H9 (cell line): Measurements from ENCODE around the gene LLCFC1. TPM values are rescaled to one million over a fixed set of nuclear protein-coding genes. Genes with fewer than 3 reads are reported as not detected.

Experiments used
- DNase-seq: peaks from one replicate; pipeline ENCODE4 v3.0.0-alpha.2; 2017
- H2AFZ ChIP-seq: one replicate; pipeline ENCODE4 v1.6.1; 2013; ENCODE audit warnings: mild to moderate bottlenecking, low read length, control low read depth, moderate library complexity
- H2AK5ac ChIP-seq: 2 replicates; pipeline ENCODE4 v1.6.1; 2013; ENCODE audit warnings: low read length, control low read depth, mixed read lengths; ENCODE audit not compliant: insufficient read length
- H2BK120ac ChIP-seq: one replicate; pipeline ENCODE4 v1.6.1; 2013; ENCODE audit warnings: low read depth, mild to moderate bottlenecking, low read length, control low read depth, inconsistent platforms; ENCODE audit not compliant: poor library complexity, severe bottlenecking
- H2BK12ac ChIP-seq: 2 replicates; pipeline ENCODE4 v1.6.1; 2013; ENCODE audit warnings: low read length, control low read depth, mixed read lengths, low read depth; ENCODE audit not compliant: insufficient read length
- H2BK15ac ChIP-seq: 2 replicates; pipeline ENCODE4 v1.6.1; 2013; ENCODE audit warnings: low read depth, low read length, control low read depth
- H2BK20ac ChIP-seq: one replicate; pipeline ENCODE4 v1.6.1; 2013; ENCODE audit warnings: low read depth, mild to moderate bottlenecking, low read length, control low read depth, inconsistent platforms; ENCODE audit not compliant: poor library complexity, severe bottlenecking
- H2BK5ac ChIP-seq: 2 replicates; pipeline ENCODE4 v1.6.1; 2013; ENCODE audit warnings: low read length, control low read depth, mixed read lengths; ENCODE audit not compliant: insufficient read length
- H3K14ac ChIP-seq: 2 replicates; pipeline ENCODE4 v1.6.1; 2013; ENCODE audit warnings: low read length, control low read depth; ENCODE audit not compliant: insufficient read depth
- H3K18ac ChIP-seq: 2 replicates; pipeline ENCODE4 v1.6.1; 2013; ENCODE audit warnings: low read depth, mild to moderate bottlenecking, mixed read lengths, low read length, control low read depth; ENCODE audit not compliant: insufficient read length
- H3K23ac ChIP-seq: 2 replicates; pipeline ENCODE4 v1.6.1; 2013; ENCODE audit warnings: low read length, control low read depth, mixed read lengths, low read depth; ENCODE audit not compliant: insufficient read length
- H3K23me2 ChIP-seq: 2 replicates; pipeline ENCODE4 v1.6.1; 2013; ENCODE audit warnings: low read depth, mild to moderate bottlenecking, mixed read lengths, low read length, control low read depth; ENCODE audit not compliant: insufficient read length, poor library complexity, severe bottlenecking
- H3K27ac ChIP-seq: 2 replicates; pipeline ENCODE4 v1.5.1; 2013; ENCODE audit warnings: low read length, control low read depth, mixed read lengths, low read depth; ENCODE audit not compliant: insufficient read length
- H3K27me3 ChIP-seq: 2 replicates; pipeline ENCODE4 v1.6.1; 2013; ENCODE audit warnings: low read length, control low read depth, inconsistent platforms; ENCODE audit not compliant: insufficient read depth
- H3K4ac ChIP-seq: 2 replicates; pipeline ENCODE4 v1.6.1; 2013; ENCODE audit warnings: low read depth, mild to moderate bottlenecking, control low read depth, inconsistent platforms, low read length, moderate library complexity
- H3K4me1 ChIP-seq: 2 replicates; pipeline ENCODE4 v1.6.1; 2013; ENCODE audit warnings: low read length, control low read depth, inconsistent platforms; ENCODE audit not compliant: insufficient read depth
- H3K4me2 ChIP-seq: 2 replicates; pipeline ENCODE4 v1.6.1; 2013; ENCODE audit warnings: low read length, control low read depth, mixed read lengths; ENCODE audit not compliant: insufficient read length, insufficient read depth
- H3K56ac ChIP-seq: 2 replicates; pipeline ENCODE4 v1.6.1; 2013; ENCODE audit warnings: low read depth, mild to moderate bottlenecking, mixed read lengths, low read length, control low read depth; ENCODE audit not compliant: insufficient read length
- H3K79me1 ChIP-seq: 2 replicates; pipeline ENCODE4 v1.6.1; 2013; ENCODE audit warnings: low read depth, mild to moderate bottlenecking, moderate library complexity, low read length, control low read depth, inconsistent platforms; ENCODE audit not compliant: insufficient read depth, poor library complexity, severe bottlenecking
- H3K79me2 ChIP-seq: 2 replicates; pipeline ENCODE4 v1.6.1; 2013; ENCODE audit warnings: low read length, control low read depth, inconsistent platforms; ENCODE audit not compliant: insufficient read depth
- H3K9ac ChIP-seq: 2 replicates; pipeline ENCODE4 v1.6.1; 2013; ENCODE audit warnings: low read length, control low read depth, mixed read lengths; ENCODE audit not compliant: insufficient read length; ENCODE audit errors: extremely low read depth
- H3K9me3 ChIP-seq: one replicate; pipeline ENCODE4 v1.6.1; 2013; ENCODE audit warnings: low read depth, low read length, inconsistent platforms; ENCODE audit not compliant: control insufficient read depth
- H3T11ph ChIP-seq: one replicate; pipeline ENCODE4 v1.6.1; 2013; ENCODE audit warnings: mild to moderate bottlenecking, low read length, control low read depth, inconsistent platforms
- H4K20me1 ChIP-seq: one replicate; pipeline ENCODE4 v1.6.1; 2013; ENCODE audit not compliant: control insufficient read depth, insufficient read length, insufficient read depth
- H4K5ac ChIP-seq: 2 replicates; pipeline ENCODE4 v1.6.1; 2013; ENCODE audit warnings: low read depth, mild to moderate bottlenecking, mixed read lengths, low read length, control low read depth; ENCODE audit not compliant: insufficient read length
- H4K8ac ChIP-seq: replicated peaks from 2 replicates; pipeline ENCODE4 v1.6.1; 2013; ENCODE audit warnings: low read length, control low read depth, mixed read lengths, low read depth; ENCODE audit not compliant: insufficient read length
- H4K91ac ChIP-seq: 2 replicates; pipeline ENCODE4 v1.6.1; 2013; ENCODE audit warnings: low read depth, mild to moderate bottlenecking, moderate library complexity, mixed read lengths, low read length, control low read depth; ENCODE audit not compliant: insufficient read length
- H3K27ac Mint-ChIP-seq, 3 experiments: 2 replicates in 2 of 3; 3 replicates in 1 of 3; pipeline ENCODE4 v1.8.0; 2020 to 2021; ENCODE audit warnings: mixed read lengths in 3 of 3, mild to moderate bottlenecking in 1 of 3, moderate library complexity in 1 of 3
- H3K27me3 Mint-ChIP-seq: 2 replicates; pipeline ENCODE4 v1.8.0; 2021; ENCODE audit warnings: low read depth, mild to moderate bottlenecking, moderate library complexity, mixed read lengths
- H3K36me3 Mint-ChIP-seq, 3 experiments: 2 replicates in 2 of 3; 3 replicates in 1 of 3; pipeline ENCODE4 v1.8.0; 2020 to 2021; ENCODE audit warnings: low read depth in 3 of 3, mixed read lengths in 3 of 3; ENCODE audit not compliant: insufficient read depth in 1 of 3
- H3K4me1 Mint-ChIP-seq, 2 experiments: 2 replicates each; pipeline ENCODE4 v1.8.0; 2020; ENCODE audit warnings: mixed read lengths in 2 of 2
- H3K4me3 Mint-ChIP-seq, 2 experiments: 2 replicates in 1 of 2; 3 replicates in 1 of 2; pipeline ENCODE4 v1.8.0; 2020 to 2021; ENCODE audit warnings: mild to moderate bottlenecking in 2 of 2, mixed read lengths in 2 of 2, moderate library complexity in 1 of 2
- H3K9me3 Mint-ChIP-seq, 2 experiments: 2 replicates in 1 of 2; 3 replicates in 1 of 2; pipeline ENCODE4 v1.8.0; 2020; ENCODE audit warnings: mild to moderate bottlenecking in 2 of 2, mixed read lengths in 2 of 2, moderate library complexity in 1 of 2
- WGBS: extraction: QIAGEN DNeasy Blood & Tissue Kit; methylation state at CpG from one replicate; pipeline ENCODE4 v1.1.7; 2013; ENCODE audit warnings: missing lambda C conversion rate, low lambda C conversion rate, mixed read lengths; ENCODE audit not compliant: insufficient read length; ENCODE audit errors: extremely low coverage; 5-methylcytosine and 5-hydroxymethylcytosine counted together
- total RNA-seq: library from RNA; stranded (reverse); gene quantifications from 2 replicates; pipeline ENCODE4 v1.2.1, GENCODE V29; 2021
- TF ChIP-seq, protein P1 (sequence below): fragments of 200-600 bp; sonication (generic); conservative IDR thresholded peaks from 3 replicates; pipeline ENCODE4 v1.8.0; 2021; ENCODE audit warnings: antibody characterized with exemption, mild to moderate bottlenecking

Gene LLCFC1
- total RNA-seq, 1 experiment from 2014 or later = not detected

DNA sequence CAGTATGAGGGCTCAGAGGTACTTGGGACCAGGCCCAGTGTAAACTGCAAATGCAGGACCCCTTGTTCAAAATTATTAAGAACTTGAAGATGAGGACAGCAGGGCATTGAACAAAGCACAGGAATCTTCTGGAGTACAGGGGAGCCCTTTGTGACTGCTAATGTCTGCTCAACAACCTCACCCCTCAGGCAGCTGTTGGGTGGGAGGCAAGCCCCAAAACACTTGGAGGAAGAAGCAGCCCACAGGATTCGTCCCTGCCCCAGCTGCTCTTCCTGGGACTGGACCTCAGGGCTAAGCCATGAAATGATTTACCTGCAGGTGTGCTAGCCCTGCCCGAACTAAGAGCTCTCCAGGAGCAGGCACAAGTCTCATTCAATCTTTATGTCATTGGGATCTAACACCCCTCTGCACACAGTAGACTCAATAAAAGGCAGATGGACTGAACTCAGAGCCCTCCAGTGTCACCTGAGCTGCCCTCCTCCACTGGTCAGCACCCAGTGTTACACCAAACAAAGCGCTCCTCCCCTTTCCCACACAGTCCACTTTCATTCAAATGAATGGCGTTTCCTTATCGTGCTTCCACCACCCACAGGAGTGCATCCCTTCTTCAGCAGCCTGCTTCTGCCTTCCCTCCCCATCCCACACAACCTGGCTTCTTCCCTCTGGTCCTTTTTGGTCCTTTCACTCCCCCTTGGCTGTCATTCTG, 6.7 kb upstream of the LLCFC1 start:
- Histone ChIP-seq H3K9ac (no peak overlapping the region), H4K91ac (no peak overlapping the region), H2BK12ac (no peak overlapping the region), H4K20me1 (no peaks in the 10 kb centered on the region), H3K23ac (no peak overlapping the region), H3T11ph (no peak overlapping the region), H3K4me1 (peaks cover 3% of the 10 kb centered on the region; the same call in 1 of the 2 replicates), H3K9me3 (no peaks in the 10 kb centered on the region), H3K56ac (no peak overlapping the region), H3K4ac (no peak overlapping the region), H3K79me1 (no peaks in the 10 kb centered on the region), H3K27me3 (no peaks in the 10 kb centered on the region), H3K79me2 (no peaks in the 10 kb centered on the region), H2BK120ac (no peak overlapping the region), H2BK20ac (no peak overlapping the region), H3K23me2 (no peaks in the 10 kb centered on the region), H3K18ac (no peak overlapping the region), H4K5ac (no peak overlapping the region), H2BK15ac (no peak overlapping the region), H2BK5ac (no peak overlapping the region), H3K4me2 (no peak overlapping the region), H2AK5ac (no peak overlapping the region), H2AFZ (no peak overlapping the region), H4K8ac (no peak overlapping the region), H3K27ac (no peak overlapping the region), H3K14ac (no peak overlapping the region; the same call in 1 of the 2 replicates)
- no peak for DNase-seq
- WGBS = no CpG with 5 or more reads among the region's 5 CpGs
- H3K4me1 Mint-ChIP-seq = peaks cover 9 to 11% of the 10 kb centered on the region in 2 experiments
- H3K27ac Mint-ChIP-seq = peak overlapping the region in 1 of 3 experiments; percentile 36; a peak in 1 of 7 replicates
- peaks cover 18% of the 10 kb centered on the region for H3K27me3 Mint-ChIP-seq
- H3K4me3 Mint-ChIP-seq = no peak overlapping the region
- peaks cover 0 to 3% of the 10 kb centered on the region in 2 experiments; a peak in 1 of 5 replicates for H3K9me3 Mint-ChIP-seq
- no peaks in the 10 kb centered on the region; a peak in 1 of 7 replicates for H3K36me3 Mint-ChIP-seq
- TF ChIP-seq, protein P1, sequence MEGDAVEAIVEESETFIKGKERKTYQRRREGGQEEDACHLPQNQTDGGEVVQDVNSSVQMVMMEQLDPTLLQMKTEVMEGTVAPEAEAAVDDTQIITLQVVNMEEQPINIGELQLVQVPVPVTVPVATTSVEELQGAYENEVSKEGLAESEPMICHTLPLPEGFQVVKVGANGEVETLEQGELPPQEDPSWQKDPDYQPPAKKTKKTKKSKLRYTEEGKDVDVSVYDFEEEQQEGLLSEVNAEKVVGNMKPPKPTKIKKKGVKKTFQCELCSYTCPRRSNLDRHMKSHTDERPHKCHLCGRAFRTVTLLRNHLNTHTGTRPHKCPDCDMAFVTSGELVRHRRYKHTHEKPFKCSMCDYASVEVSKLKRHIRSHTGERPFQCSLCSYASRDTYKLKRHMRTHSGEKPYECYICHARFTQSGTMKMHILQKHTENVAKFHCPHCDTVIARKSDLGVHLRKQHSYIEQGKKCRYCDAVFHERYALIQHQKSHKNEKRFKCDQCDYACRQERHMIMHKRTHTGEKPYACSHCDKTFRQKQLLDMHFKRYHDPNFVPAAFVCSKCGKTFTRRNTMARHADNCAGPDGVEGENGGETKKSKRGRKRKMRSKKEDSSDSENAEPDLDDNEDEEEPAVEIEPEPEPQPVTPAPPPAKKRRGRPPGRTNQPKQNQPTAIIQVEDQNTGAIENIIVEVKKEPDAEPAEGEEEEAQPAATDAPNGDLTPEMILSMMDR = no peak
